GM19240 (cell line): ENCODE measurements around the gene PRKCE.
"Not testable (repeated sequence)": the region's sequence is repeated elsewhere in the genome, so short reads cannot be mapped to it uniquely, and the experiment has no call there.

ENCODE experiments used
- DNase-seq: peaks from one replicate; pipeline ENCODE4 v3.0.0; 2011; ENCODE audit warnings: low spot score; ENCODE audit not compliant: insufficient read length

The PRKCE gene

DNA sequence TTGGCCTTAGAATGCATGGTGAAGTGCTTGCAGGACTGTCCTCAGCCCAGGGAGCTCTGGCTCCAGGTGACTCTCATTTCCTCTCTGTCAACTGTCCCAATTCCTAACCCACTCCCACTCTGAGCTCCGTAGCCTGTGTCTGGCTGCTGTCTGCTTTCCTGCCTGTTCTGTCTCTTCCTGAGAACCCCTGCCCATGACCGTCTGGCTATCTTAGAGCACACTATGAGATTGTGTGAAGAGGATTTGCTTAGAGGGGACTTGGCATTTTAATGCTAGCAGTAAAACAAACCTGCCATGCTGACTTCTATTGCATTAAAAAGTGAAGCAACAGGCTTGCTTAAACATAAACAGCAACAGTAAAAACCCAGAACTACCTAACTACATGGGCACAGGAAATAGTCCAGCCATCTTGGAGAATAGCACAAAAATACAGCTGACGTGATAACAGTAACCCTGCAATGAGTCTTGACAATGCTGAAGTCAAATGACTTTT lies 234.7 kb downstream of the PRKCE start:
- no peak for DNase-seq

- no peak for DNase-seq
Measured at GRCh38 chr2:45888167-45888566, 236.7 kb downstream of the PRKCE start.

DNA sequence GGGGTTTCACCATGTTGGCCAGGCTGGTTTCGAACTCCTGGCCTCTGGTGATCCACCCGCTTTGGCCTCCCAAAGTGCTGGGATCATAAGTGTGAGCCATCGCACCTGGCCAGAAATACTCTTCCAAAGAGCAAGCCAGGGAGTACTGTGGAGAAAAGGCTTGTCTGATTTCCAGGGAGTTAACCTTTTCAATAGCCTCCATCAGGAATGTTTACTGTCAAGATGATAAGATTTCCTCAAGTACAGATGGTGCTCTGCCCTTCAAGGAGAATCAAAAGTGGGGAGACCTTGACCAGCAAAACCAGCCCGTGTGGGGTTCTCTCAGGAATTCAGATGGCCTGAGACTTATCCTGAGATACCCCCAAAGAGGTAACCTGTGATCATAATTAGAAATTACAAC lies 237.2 kb downstream of the PRKCE start:
- DNase-seq, result no peak

- peak; percentile 52 for DNase-seq
Measured at GRCh38 chr2:45889053-45889452, 237.6 kb downstream of the PRKCE start.

DNA sequence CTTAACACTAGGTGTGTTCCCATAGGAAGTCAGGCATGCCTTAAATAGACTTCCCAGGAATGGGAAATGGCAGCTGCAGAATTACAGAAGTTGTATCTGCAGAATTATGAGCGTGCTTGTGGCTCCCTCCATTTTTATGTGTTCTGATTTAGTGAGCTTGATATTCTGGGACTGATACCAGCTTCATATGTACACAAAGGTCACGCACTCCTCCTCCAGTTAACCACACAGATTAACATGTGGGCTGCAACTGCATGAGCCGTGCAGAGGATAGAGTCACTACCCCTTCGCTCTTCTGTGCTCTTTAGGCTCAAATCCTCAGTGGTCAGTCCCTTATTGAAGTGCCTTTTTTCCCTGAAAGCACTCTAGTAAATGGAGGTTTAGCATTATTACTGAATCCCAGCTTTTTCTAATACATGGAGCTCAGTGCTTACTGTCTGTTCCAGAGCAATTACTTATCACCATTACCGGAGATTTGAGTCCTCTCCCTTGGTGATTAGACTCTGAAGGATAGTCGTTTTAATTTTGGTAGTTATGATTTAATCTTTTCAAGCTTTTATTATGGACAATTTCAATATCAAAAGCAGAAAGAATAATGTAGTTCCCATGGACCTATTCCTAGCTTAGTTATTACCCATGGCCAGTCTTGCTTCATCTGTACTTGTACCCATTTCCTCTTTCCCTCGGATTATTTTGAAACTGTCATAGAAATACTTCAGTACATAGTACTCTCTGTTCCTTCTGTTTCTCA lies 238.3 kb downstream of the PRKCE start:
- no peak for DNase-seq

- not testable (repeated sequence) for DNase-seq
Measured at GRCh38 chr2:45890371-45890646, 238.8 kb downstream of the PRKCE start.

- no peak for DNase-seq
Measured at GRCh38 chr2:45890819-45891218, 239.3 kb downstream of the PRKCE start.

GRCh38 chr2:45891719-45892424 lies 240.4 kb downstream of the PRKCE start:
- no peak for DNase-seq

DNA sequence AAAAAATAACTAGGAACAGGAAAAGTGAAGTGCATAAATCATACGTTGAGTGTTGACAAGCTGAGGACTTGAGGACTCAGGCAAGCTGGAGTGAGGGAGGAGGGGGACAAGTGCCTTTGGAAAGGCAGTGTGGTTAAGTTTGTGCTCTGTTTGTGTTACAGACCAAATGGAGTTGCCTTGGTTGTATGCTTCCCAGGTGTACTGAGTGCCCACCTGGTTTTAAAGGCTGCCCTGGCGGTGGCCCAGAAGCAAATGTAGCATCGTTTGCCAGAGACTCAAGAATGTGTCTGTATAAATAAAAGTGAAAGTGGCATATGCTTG lies 240.9 kb downstream of the PRKCE start:
- no peak for DNase-seq

- DNase-seq, result no peak
Measured at GRCh38 chr2:45892757-45893156, 241.3 kb downstream of the PRKCE start.

DNA sequence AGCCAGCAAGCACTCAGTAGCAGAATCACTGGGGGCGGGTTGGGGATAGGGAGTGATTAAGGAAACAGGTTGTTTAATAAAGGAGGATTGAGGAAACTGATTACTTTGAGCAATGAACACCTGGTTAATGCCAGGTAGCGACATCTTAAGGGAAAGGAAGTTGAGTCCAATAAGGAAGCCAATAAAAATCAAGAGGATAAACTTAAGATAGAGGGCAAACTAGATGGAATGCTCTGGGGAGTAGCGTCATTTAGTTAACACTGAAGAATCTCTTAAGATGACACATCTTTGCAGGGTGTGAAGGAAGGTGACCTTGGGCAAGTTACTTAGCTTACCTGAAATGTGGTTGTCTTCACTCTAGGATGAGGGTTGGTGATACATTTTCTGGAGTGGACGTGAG lies 242.7 kb downstream of the PRKCE start:
- DNase-seq, result no peak

DNA sequence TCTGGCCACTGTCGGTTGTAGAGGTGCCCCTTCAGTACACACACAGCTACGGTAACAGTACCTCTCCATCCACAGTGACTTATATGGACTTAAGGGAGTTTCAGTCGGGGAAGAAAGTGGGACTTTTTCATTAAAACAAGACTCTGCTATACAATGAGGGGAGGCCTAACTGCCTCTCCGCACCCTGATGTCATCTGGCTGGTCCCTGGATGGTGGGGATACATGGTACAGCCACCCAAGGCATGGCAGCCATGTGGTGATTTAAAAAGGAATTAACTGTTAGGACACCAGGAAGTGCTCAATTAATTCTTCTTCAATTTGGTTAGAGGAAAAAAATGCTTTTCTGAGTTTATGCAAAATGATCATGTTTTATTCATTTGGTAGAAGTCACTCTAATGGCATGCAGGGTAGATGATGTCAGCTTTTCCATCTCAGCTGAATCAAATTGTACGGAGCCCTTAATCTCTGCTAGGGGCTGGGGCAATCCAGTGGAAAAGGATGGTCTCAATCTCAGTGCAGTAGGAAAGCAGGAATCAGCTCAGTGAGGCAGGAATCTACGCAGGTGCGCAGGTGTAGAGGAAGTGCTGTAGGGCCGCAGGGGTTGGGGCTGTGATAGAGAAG lies 243.9 kb downstream of the PRKCE start:
- DNase-seq, result no peak

GRCh38 chr2:45896311-45896710 lies 244.8 kb downstream of the PRKCE start:
- no peak for DNase-seq

DNA sequence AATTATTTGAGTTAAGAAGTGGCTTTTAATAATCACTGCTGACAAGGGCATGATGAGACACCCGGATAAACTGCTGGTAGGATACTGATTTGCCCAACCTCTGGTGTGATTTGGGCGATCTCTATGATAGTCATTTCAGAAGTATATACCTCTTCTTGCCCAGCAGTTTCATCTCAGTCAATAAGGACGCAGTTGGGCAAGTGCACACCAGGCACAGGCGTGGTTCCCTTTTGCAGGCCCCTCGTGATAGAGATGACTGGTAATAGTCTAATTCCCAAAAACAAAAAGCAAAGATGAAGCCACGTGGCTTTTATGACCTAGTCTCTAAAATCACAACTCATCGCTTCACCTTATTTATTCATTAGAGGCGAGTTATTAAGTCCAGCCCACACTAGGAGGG lies 246.4 kb downstream of the PRKCE start:
- DNase-seq, result no peak

- DNase-seq, result no peak
Measured at GRCh38 chr2:45898819-45899218, 247.3 kb downstream of the PRKCE start.

- no peak for DNase-seq
Measured at GRCh38 chr2:45899926-45900325, 248.5 kb downstream of the PRKCE start.

GRCh38 chr2:45901468-45902032 lies 250.1 kb downstream of the PRKCE start:
- DNase-seq, result no peak

GRCh38 chr2:45902380-45902779 lies 250.9 kb downstream of the PRKCE start:
- DNase-seq, result no peak

GRCh38 chr2:45902781-45903375 lies 251.4 kb downstream of the PRKCE start:
- DNase-seq, result no peak

- DNase-seq, result no peak
Measured at GRCh38 chr2:45904267-45904945, 252.9 kb downstream of the PRKCE start.

GRCh38 chr2:45904946-45905631 lies 253.6 kb downstream of the PRKCE start:
- DNase-seq, result no peak
